Retina (tissue), 1 donor: ENCODE data around the gene TLE5.

Experiments used
- DNase-seq: peaks from one replicate; pipeline ENCODE4 v3.0.0-alpha.2; 2016

TLE5 gene

GRCh38 chr19:3062165-3063105 is at the start of gene TLE5:
Gene TLE5 (minus strand): TSS chr19:3062495. CDS start chr19:3062200, 295 bp downstream.
- no peak for DNase-seq

- DNase-seq = no peak
Observed at GRCh38 chr19:3111586-3112247, 49.4 kb upstream of the TLE5 start.

GRCh38 chr19:3110126-3110825 is 48.0 kb upstream of the TLE5 start:
- DNase-seq = no peak

GRCh38 chr19:3109491-3109890 is 47.2 kb upstream of the TLE5 start:
- no peak for DNase-seq

GRCh38 chr19:3108775-3109174 is 46.5 kb upstream of the TLE5 start:
- DNase-seq = peak; percentile 56

GRCh38 chr19:3107658-3108057 is 45.4 kb upstream of the TLE5 start:
- DNase-seq = no peak

- no peak for DNase-seq
Observed at GRCh38 chr19:3106509-3107141, 44.3 kb upstream of the TLE5 start.

- no peak for DNase-seq
Observed at GRCh38 chr19:3105641-3106508, 43.6 kb upstream of the TLE5 start.

- no peak for DNase-seq
Observed at GRCh38 chr19:3104708-3104983, 42.4 kb upstream of the TLE5 start.

GRCh38 chr19:3102239-3103140 is 40.2 kb upstream of the TLE5 start:
- no peak for DNase-seq

- DNase-seq = no peak
Observed at GRCh38 chr19:3100747-3101730, 38.7 kb upstream of the TLE5 start.

- DNase-seq = peak; percentile 52
Observed at GRCh38 chr19:3100331-3100730, 38.0 kb upstream of the TLE5 start.

GRCh38 chr19:3099347-3100145 is 37.3 kb upstream of the TLE5 start:
- DNase-seq = no peak

GRCh38 chr19:3098515-3099346 is 36.4 kb upstream of the TLE5 start:
- no peak for DNase-seq

- no peak for DNase-seq
Observed at GRCh38 chr19:3098141-3098514, 35.8 kb upstream of the TLE5 start.

- DNase-seq = no peak
Observed at GRCh38 chr19:3097442-3097871, 35.2 kb upstream of the TLE5 start.

GRCh38 chr19:3096902-3097326 is 34.6 kb upstream of the TLE5 start:
- no peak for DNase-seq
